GM12874 (cell line): ENCODE data around the gene PIAS1.

ENCODE experiments used
- CTCF ChIP-seq: IDR thresholded peaks from 2 replicates; pipeline ENCODE4 v1.5.1; 2011; ENCODE audit warnings: low read depth, mild to moderate bottlenecking, control low read depth, low read length, moderate library complexity; ENCODE audit not compliant: insufficient read depth

The PIAS1 gene

GRCh38 chr15:68208636-68209240 is 154.6 kb downstream of the PIAS1 start:
- TF ChIP-seq CTCF, result no peak

DNA sequence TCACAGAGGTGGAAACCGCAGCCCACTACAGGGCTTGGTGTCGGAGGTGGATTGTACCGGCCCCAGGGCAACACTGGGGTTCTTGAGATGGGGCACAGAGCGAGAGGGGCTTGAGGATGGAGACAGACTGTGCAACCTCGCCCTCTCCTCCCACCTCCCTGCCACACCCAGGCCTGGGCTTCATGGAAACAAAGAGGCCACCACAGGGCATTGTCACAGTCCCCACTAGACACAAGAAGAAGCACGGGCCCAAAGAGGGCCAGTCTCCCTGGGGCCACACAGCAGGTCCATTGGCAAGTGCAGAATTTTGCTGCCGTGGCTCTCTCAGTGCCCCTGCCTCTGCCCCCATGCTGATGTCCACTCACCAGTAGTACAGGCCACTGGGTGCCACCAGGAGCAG is 155.2 kb downstream of the PIAS1 start:
- no peak for TF ChIP-seq CTCF

- no peak for TF ChIP-seq CTCF
These were observed 155.8 kb downstream of the PIAS1 start for GRCh38 chr15:68209735-68210408.

DNA sequence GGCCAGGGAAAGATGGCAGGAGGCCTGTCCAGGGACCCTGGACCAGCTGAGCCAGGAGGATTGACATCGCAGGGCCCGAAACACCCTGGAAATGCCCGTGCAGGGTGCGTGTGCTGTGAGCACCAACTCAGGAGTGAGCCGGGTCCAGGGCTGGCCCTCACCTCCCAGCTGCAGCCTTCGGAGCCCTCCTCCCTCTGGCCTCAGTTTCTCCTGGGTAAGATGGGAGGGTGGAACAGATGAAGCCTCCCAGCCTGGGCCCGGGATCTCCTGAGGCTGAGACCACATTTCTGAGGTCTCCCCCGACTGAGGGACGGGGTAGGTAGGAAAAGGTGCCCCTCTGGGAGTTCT is 156.3 kb downstream of the PIAS1 start:
- TF ChIP-seq CTCF, result no peak

DNA sequence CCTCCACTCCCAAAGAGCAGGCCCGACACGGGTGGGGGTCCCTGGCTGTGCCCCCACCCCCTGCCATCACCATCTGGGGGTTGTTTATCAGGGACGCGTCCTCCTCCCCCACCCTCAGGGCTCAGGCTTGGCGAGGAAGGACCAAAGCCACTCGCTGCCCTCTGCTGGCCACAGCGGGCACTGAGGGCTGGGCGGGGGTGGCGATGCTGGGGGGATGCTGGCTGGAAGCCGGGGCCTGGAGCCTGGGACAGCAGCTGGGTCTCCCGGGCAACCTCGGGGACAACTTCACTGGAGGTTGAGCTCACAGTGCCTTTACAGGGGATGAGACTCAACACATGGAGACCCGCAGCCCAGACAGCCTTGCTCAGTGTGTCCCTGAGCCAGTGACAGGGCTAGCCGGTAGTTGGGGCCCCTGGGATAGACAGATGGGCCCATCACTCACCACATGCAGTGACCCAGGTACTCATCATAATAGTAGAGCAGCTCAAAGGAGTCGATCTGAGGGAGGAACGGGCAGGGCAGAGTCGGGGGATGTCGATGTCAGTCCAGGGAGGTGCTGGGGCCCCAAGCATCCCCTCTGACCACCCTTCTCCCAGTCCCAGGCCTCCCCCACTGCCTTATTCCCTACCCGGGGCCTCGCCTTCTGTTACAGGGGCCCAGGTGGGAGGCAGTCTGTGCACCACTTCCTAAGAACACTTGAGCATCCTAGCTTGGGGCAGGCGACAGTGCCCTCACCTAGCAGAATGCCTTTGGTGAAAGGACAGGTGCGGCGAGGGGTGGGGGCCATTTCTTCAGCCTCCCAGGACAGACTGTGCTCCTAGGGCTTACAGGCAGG is 156.9 kb downstream of the PIAS1 start:
- peak; percentile 90 for TF ChIP-seq CTCF

DNA sequence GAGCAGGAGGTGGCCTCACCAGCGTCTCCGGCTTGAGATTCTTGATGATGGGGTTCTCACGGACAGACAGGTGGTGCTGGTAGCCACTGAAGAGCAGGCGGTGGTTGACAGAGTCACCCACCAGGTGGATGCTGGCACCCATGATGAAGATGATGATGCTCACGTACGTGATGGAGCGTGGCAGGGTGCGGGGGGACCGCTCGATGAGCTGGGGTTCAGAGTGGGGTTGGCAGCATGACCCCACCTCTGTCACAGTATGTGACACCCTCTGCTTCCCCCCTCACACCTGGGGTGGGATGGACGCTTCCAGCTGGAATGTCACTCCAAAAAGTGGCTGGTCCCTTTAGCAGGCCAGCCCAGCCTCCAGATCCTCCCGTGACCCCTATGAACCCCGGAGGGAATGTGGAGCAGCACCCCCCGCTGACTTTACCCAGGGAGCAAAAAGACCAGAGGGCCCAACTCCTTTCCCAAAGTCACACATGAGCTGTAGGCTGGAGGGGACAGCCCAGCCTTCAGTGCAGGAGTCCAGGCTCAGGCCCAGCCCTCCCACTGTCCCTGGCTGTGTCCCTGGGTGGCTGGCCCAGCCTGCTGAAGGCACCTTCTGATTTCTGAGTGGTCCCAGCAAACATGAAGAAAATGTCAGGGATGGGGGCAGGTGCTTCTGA is 157.7 kb downstream of the PIAS1 start:
- no peak for TF ChIP-seq CTCF
